GM12865 (cell line): ENCODE results near the gene LIPN.

Source experiments
- DNase-seq: peaks from one replicate; pipeline ENCODE4 v3.0.0; 2010; ENCODE audit warnings: low read depth
- H3K4me3 ChIP-seq: 2 replicates; pipeline ENCODE4 v1.5.1; 2011; ENCODE audit warnings: mild to moderate bottlenecking, low read depth, low read length, control low read depth
- CTCF ChIP-seq: IDR thresholded peaks from 2 replicates; pipeline ENCODE4 v1.5.1; 2011; ENCODE audit warnings: low read length, control low read depth, low read depth, inconsistent platforms; ENCODE audit not compliant: insufficient read depth; ENCODE audit errors: missing control alignments

Gene LIPN

GRCh38 chr10:88769384-88769783 is 9.6 kb downstream of the LIPN start:
- DNase-seq = no peak
- no peak overlapping the region for H3K4me3 ChIP-seq
- no peak for TF ChIP-seq CTCF

- DNase-seq = no peak
- no peak for TF ChIP-seq CTCF
- no peak overlapping the region for H3K4me3 ChIP-seq
These were observed 21.4 kb downstream of the LIPN start for GRCh38 chr10:88781206-88781605.

- DNase-seq = no peak
- no peak overlapping the region for H3K4me3 ChIP-seq
- no peak for TF ChIP-seq CTCF
These were observed 22.4 kb downstream of the LIPN start for GRCh38 chr10:88782222-88782621.

GRCh38 chr10:88783724-88784123 is 23.9 kb downstream of the LIPN start:
- no peak for TF ChIP-seq CTCF
- DNase-seq = peak; percentile 16
- no peak overlapping the region for H3K4me3 ChIP-seq

GRCh38 chr10:88786032-88786770 is 26.4 kb downstream of the LIPN start:
- TF ChIP-seq CTCF = no peak
- DNase-seq = no peak
- no peak overlapping the region for H3K4me3 ChIP-seq

- TF ChIP-seq CTCF = no peak
- DNase-seq = no peak
- no peak overlapping the region for H3K4me3 ChIP-seq
These were observed 27.6 kb downstream of the LIPN start for GRCh38 chr10:88787463-88787862.

- no peak overlapping the region for H3K4me3 ChIP-seq
- TF ChIP-seq CTCF = no peak
- DNase-seq = no peak
These were observed 29.1 kb downstream of the LIPN start for GRCh38 chr10:88788924-88789323.
